ENCODE measurements around the gene WDR18.
A peak's percentile ranks its signal among the peaks of the same experiment; 100 is the strongest.

Gene WDR18

DNA sequence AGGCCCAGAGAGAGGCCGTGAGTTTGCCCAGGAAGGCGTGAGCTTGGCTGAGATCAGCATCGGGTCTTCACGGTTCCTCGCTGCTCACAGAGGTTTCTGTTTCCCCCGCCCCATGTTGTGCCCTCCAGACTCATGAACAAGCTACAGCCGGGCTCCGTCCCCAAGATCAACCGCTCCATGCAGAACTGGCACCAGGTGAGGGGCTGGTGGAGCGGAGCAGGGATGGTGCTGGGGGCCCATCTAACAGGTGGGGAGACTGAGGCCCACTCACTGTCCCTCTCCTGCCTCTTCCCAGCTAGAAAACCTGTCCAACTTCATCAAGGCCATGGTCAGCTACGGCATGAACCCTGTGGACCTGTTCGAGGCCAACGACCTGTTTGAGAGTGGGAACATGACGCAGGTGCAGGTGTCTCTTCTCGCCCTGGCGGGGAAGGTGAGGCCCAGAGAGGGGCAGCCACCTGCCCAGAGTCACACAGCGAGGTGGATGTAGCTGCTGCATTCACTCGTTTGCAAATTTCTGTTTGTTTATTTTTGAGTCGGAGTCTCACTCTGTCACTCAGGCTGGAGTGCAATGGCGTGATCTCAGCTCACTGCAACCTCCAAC is 48.2 kb downstream of the WDR18 start:
- DNase-seq (ENCODE audit: low spot score): no peak
- TF ChIP-seq CTCF (IDR thresholded peaks at IDR 0.05; ENCODE audit: extremely low read depth, missing control alignments): no peak

GRCh38 chr19:1035998-1036621 is 52.0 kb downstream of the WDR18 start:
- TF ChIP-seq CTCF (IDR thresholded peaks at IDR 0.05; ENCODE audit: extremely low read depth, missing control alignments): no peak

DNA sequence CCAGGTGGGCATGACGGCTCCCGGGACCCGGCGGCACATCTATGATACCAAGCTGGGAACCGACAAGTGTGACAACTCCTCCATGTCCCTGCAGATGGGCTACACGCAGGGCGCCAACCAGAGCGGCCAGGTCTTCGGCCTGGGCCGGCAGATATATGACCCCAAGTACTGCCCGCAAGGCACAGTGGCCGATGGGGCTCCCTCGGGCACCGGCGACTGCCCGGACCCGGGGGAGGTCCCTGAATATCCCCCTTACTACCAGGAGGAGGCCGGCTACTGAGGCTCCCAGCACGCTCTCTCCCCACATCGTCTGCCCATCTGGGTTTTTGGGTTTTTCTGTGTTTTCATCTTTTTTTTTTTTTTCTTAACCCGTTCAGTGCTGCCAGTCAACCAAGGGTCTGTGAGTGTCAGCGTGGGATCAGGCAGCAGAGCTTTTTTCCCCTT is 53.5 kb downstream of the WDR18 start:
- TF ChIP-seq CTCF (IDR thresholded peaks at IDR 0.05; ENCODE audit: extremely low read depth, missing control alignments): no peak
- no peak for DNase-seq (ENCODE audit: low spot score)

More at GRCh38 chr19:1035998-1036621, 52.0 kb downstream of the WDR18 start:
- no peak for DNase-seq (ENCODE audit: low spot score)

- TF ChIP-seq CTCF (IDR thresholded peaks at IDR 0.05; ENCODE audit: extremely low read depth, missing control alignments): no peak
- no peak for DNase-seq (ENCODE audit: low spot score)
These were observed 55.0 kb downstream of the WDR18 start for GRCh38 chr19:1038978-1039645.

- DNase-seq (ENCODE audit: low spot score): peak; percentile 95
- no peak for TF ChIP-seq CTCF (IDR thresholded peaks at IDR 0.05; ENCODE audit: extremely low read depth, missing control alignments)
These were observed 55.7 kb downstream of the WDR18 start, which contains the start of gene ABCA7 for GRCh38 chr19:1039646-1040475. ABCA7 (plus strand) TSS chr19:1040107; CDS start chr19:1041362, 1,255 bp downstream.

DNA sequence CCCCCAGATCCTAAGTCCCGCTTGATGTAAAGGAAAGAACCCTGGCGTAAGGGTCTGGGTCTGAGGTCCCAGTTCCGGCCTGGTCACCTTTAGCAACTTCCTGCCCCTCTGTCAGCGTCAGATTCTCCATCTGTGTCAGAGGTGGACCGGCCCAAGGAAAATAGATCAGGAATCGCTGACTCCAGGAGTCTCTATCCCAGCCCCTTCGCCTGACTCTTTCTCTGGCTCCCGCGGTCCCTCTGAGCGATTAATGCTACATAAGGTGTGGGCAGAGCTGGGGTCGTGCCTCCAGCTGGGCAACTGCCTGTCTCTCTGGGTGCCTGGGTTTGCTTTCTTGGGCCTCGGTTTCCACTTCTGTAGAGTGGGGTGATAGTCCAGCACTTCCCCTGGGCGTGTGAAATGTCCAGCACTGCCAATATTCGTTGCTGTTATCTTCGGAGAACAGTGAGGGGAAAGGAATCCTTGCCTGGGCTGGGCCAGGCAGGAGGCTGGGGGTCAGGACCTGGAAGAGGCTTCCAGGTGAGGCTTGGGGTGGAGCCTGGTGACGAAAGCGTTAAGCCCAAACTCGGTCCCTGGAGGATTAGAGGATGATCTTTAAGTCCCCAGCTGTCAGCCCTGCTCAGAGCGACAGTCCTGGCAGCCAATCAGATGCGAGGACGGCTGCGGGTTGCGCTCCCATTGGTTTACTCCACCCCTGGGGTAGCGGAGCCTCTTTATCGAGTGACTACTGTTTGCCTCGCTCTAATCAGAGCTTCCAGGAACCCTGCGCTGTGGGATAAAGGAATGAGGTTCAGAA is 56.5 kb downstream of the WDR18 start:
- no peak for TF ChIP-seq CTCF (IDR thresholded peaks at IDR 0.05; ENCODE audit: extremely low read depth, missing control alignments)
- DNase-seq (ENCODE audit: low spot score): peak; percentile 99

Measured in GM20000 (cell line).